Measurements from ENCODE around the gene CHRNE. TPM values are rescaled to one million over a fixed set of nuclear protein-coding genes. Genes with fewer than 3 reads are reported as not detected.

Gene CHRNE
- total and polyA plus RNA-seq, 2 donors (not counting 1 experiment from before 2014, with no cell fraction given), result 0.99 to 4.7 TPM

DNA sequence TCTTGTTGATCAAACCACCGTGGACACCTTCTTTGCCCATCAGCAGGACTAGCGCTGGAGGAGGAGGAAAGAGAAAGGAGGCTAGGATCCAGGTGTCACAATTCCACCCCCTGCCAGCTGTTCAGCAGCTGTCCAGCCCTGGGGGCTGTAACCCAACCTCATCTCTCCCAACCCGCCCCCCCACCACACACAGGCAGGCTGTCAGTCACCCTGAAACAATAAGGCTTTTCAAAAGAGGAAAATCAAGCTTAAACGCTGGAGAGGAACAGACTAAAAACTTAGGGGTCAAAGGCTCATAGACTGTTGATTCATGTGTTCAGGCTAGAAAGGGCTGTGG is 43.0 kb upstream of the CHRNE start:
- H3K27ac ChIP-seq (ENCODE audit: low read length in 2 of 2), result peak overlapping the region; percentile 32 to 93
- Mint-ChIP-seq H3K4me3 (peak overlapping the region; percentile 98), H3K27ac (peak overlapping the region; percentile 94), H3K4me1 (peaks cover 71% of the 10 kb centered on the region), H3K27me3 (no peaks in the 10 kb centered on the region), H3K9me3 (ENCODE audit: insufficient read depth) (no peaks in the 10 kb centered on the region)
- peaks cover 0 to 44% of the 10 kb centered on the region in 2 experiments for H3K36me3 ChIP-seq (replicated peaks in 1 of 2; ENCODE audit: control extremely low read depth in 1 of 2, control insufficient read depth in 1 of 2, extremely low read depth in 1 of 2, insufficient read depth in 2 of 2, low read length in 1 of 2)
- ChIA-PET POLR2A (interaction anchor here (4.9 kb wide), 1 partner anchor 21 kb away, joined by 81 read pairs; the partner anchor contains the start of gene SPAG7), CTCF (interaction anchor here (1.2 to 1.3 kb wide), 2 partner anchors 21 to 37 kb away, joined by 3 read pairs; partner anchors contain the start of gene SPAG7)
- H3K4me3 ChIP-seq (ENCODE audit: control extremely low read depth in 1 of 5, extremely low read depth in 1 of 5, insufficient read depth in 1 of 5, low read depth in 2 of 5, low read length in 4 of 5), result peak overlapping the region in 4 of 5 experiments; percentile 67 to 99 (median 98)
- H3K9me3 ChIP-seq (ENCODE audit: control extremely low read depth in 1 of 3, control insufficient read depth in 2 of 3, insufficient read depth in 1 of 3, low read length in 2 of 3), result no peaks in the 10 kb centered on the region
- no peaks in the 10 kb centered on the region for H3K27me3 ChIP-seq (replicated peaks in 1 of 4; ENCODE audit: control extremely low read depth in 1 of 4, control insufficient read depth in 3 of 4, insufficient read depth in 4 of 4, low read length in 3 of 4)
- H3K4me1 ChIP-seq (ENCODE audit: control insufficient read depth in 2 of 2, insufficient read depth in 2 of 2, low read length in 2 of 2), result peaks cover 67 to 72% of the 10 kb centered on the region in 2 donors
- peaks cover 43% of the 10 kb centered on the region for H4K20me1 ChIP-seq (ENCODE audit: control insufficient read depth, insufficient read depth, low read length, poor library complexity, severe bottlenecking)
- H3K9ac ChIP-seq (ENCODE audit: low read length), result peak overlapping the region; percentile 97
- DNase-seq (peak; percentile 25), ATAC-seq (ENCODE audit: low read depth) (no peak)
- WGBS (ENCODE audit: insufficient coverage), result 40% methylated on average over 1 of the region's 4 CpGs
- H2AFZ ChIP-seq (ENCODE audit: insufficient read depth, low read depth, low read length, poor library complexity, severe bottlenecking), result no peak overlapping the region
- intact Hi-C loops (cut with micrococcal nuclease), result loop anchor here (5.0 to 10.0 kb wide), 5 partner anchors 71 to 984 kb away; partner anchors contain the start of genes ATP2A3, MED11 and ZNF594
- peaks cover 72% of the 10 kb centered on the region for H3K79me2 ChIP-seq (ENCODE audit: control insufficient read depth, insufficient read depth, low read length)
- peak overlapping the region; percentile 98 for H3K4me2 ChIP-seq (replicated peaks; ENCODE audit: low read depth, low read length, poor library complexity, severe bottlenecking)
- TF ChIP-seq, protein P1, sequence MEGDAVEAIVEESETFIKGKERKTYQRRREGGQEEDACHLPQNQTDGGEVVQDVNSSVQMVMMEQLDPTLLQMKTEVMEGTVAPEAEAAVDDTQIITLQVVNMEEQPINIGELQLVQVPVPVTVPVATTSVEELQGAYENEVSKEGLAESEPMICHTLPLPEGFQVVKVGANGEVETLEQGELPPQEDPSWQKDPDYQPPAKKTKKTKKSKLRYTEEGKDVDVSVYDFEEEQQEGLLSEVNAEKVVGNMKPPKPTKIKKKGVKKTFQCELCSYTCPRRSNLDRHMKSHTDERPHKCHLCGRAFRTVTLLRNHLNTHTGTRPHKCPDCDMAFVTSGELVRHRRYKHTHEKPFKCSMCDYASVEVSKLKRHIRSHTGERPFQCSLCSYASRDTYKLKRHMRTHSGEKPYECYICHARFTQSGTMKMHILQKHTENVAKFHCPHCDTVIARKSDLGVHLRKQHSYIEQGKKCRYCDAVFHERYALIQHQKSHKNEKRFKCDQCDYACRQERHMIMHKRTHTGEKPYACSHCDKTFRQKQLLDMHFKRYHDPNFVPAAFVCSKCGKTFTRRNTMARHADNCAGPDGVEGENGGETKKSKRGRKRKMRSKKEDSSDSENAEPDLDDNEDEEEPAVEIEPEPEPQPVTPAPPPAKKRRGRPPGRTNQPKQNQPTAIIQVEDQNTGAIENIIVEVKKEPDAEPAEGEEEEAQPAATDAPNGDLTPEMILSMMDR (IDR thresholded peaks at IDR 0.05), result no peak
- TF ChIP-seq EZH2 (IDR thresholded peaks at IDR 0.05; ENCODE audit: borderline replicate concordance, insufficient read depth, low read depth, low read length, poor library complexity, severe bottlenecking), result no peak

Data from B cell (primary cell).